HepG2 (cell line): ENCODE measurements around the gene INO80E. TPM values are rescaled to one million over a fixed set of nuclear protein-coding genes. Genes with fewer than 3 reads are reported as not detected.

ENCODE experiments used
- ATAC-seq: fragments of 200-7000 bp; cut with Tn5 transposase; 3 replicates; pipeline ENCODE4 v1.9.1; 2020; ENCODE audit warnings: mild to moderate bottlenecking, moderate library complexity
- BruUV-seq: library from RNA; stranded (reverse); fragments of 400-500 nt; replicated peaks from 2 replicates; lab custom pipeline; 2021; lab: Mats Ljungman, UMichigan
- CTCF ChIA-PET: fragments of 300-600 bp; formaldehyde crosslinking; extraction: SDS; loops from one replicate; lab custom pipeline; 2021; ENCODE audit warnings: low total read pairs, inconsistent platforms, low intra/inter-chr PET ratio; lab: Yijun Ruan, JAX
- POLR2A ChIA-PET: fragments of 350-600 bp; sonication (Branson Sonifier 250); formaldehyde crosslinking; loops from one replicate; lab custom pipeline; 2020; ENCODE audit warnings: antibody characterized with exemption, inconsistent platforms; lab: Yijun Ruan, JAX
- DNase-seq: peaks from one replicate; pipeline ENCODE4 v3.0.0-alpha.2; 2015; ENCODE audit warnings: low spot score
- FAIRE-seq: peaks from 3 replicates; lab custom pipeline; 2011; peaks lifted over from hg19 to GRCh38; lab: Jason Lieb, UNC
- H2AFZ ChIP-seq: one replicate; pipeline ENCODE4 v1.6.1; 2011; ENCODE audit warnings: low read length, inconsistent platforms
- H3K27ac ChIP-seq: fragments of 300-600 bp; 3 replicates; pipeline ENCODE4 v1.8.0; 2011; ENCODE audit warnings: mixed run types, mild to moderate bottlenecking, mixed read lengths, low read length, inconsistent platforms; ENCODE audit not compliant: insufficient read depth; ENCODE audit errors: extremely low read length
- H3K27me3 ChIP-seq, 2 experiments: fragments of 200-600 bp in 1 of 2; 2 replicates in 1 of 2; 3 replicates in 1 of 2; pipeline versions ENCODE4 v1.6.0 to v1.8.0; 2011; ENCODE audit warnings: low read length in 2 of 2, mild to moderate bottlenecking in 2 of 2, moderate library complexity in 2 of 2, inconsistent platforms in 1 of 2; ENCODE audit not compliant: insufficient read depth in 2 of 2, control insufficient read depth in 1 of 2
- H3K36me3 ChIP-seq, 2 experiments: fragments of 200-600 bp in 1 of 2; replicated peaks in 1 of 2; 2 replicates in 1 of 2; 3 replicates in 1 of 2; pipeline versions ENCODE4 v1.5.1 to v1.8.0; 2011; ENCODE audit warnings: low read length in 2 of 2, inconsistent platforms in 1 of 2; ENCODE audit not compliant: insufficient read depth in 2 of 2, control insufficient read depth in 1 of 2
- H3K4me1 ChIP-seq: 2 replicates; pipeline ENCODE4 v1.5.1; 2012; ENCODE audit warnings: low read length, inconsistent platforms; ENCODE audit not compliant: insufficient read depth
- H3K4me2 ChIP-seq: 2 replicates; pipeline ENCODE4 v1.6.0; 2011; ENCODE audit warnings: low read depth, low read length, inconsistent platforms
- H3K4me3 ChIP-seq, 3 experiments: fragments of 200-600 bp in 1 of 3; sonication (generic), shearing (Covaris generic) in 1 of 3; replicated peaks in 1 of 3; 2 replicates each; pipeline ENCODE4 v1.5.1; 2011 to 2016; ENCODE audit warnings: low read length in 3 of 3, inconsistent platforms in 2 of 3, low read depth in 2 of 3, mild to moderate bottlenecking in 2 of 3, control low read depth in 1 of 3, mixed read lengths in 1 of 3; ENCODE audit not compliant: insufficient read depth in 1 of 3
- H3K79me2 ChIP-seq: one replicate; pipeline ENCODE4 v1.6.1; 2011; ENCODE audit warnings: low read length, inconsistent platforms; ENCODE audit not compliant: insufficient read depth
- H3K9ac ChIP-seq: 2 replicates; pipeline ENCODE4 v1.6.0; 2011; ENCODE audit warnings: mild to moderate bottlenecking, low read depth, low read length, inconsistent platforms; ENCODE audit not compliant: insufficient read depth
- H3K9me3 ChIP-seq: 2 replicates; pipeline ENCODE4 v1.5.1; 2012; ENCODE audit warnings: mild to moderate bottlenecking, low read length
- H4K20me1 ChIP-seq: 2 replicates; pipeline ENCODE4 v1.6.0; 2011; ENCODE audit warnings: inconsistent platforms, mild to moderate bottlenecking, low read length, moderate library complexity; ENCODE audit not compliant: insufficient read depth
- BHLHE40 ChIP-seq: IDR thresholded peaks from 2 replicates; pipeline ENCODE4 v1.6.1; 2011; ENCODE audit warnings: low read length, improper control_type of control experiment
- HNF4A ChIP-seq: sonication (generic); formaldehyde crosslinking; IDR thresholded peaks from 2 replicates; pipeline ENCODE4 v1.4.0; 2020; ENCODE audit warnings: missing genetic modification reagents
- KAT7 ChIP-seq: IDR thresholded peaks from 2 replicates; pipeline ENCODE4 v1.6.1; 2018; ENCODE audit warnings: borderline replicate concordance, missing compliant biosample characterization
- RXRB ChIP-seq: IDR thresholded peaks from 2 replicates; pipeline ENCODE4 v1.6.1; 2016; ENCODE audit warnings: borderline replicate concordance, missing genetic modification reagents, missing compliant biosample characterization
- TP53 ChIP-seq: sonication (generic); formaldehyde crosslinking; conservative IDR thresholded peaks from 2 replicates; pipeline ENCODE4 v1.4.0; 2020; ENCODE audit warnings: missing genetic modification reagents
- ZFP1 ChIP-seq: IDR thresholded peaks from 2 replicates; pipeline ENCODE4 v1.6.1; 2016
- ZNF343 ChIP-seq: sonication (generic); formaldehyde crosslinking; IDR thresholded peaks from 2 replicates; pipeline ENCODE4 v1.4.0; 2020; ENCODE audit warnings: mild to moderate bottlenecking, missing genetic modification reagents
- WGBS: methylation state at CpG from one replicate; pipeline ENCODE4 v1.1.6; 2017; ENCODE audit warnings: low lambda C conversion rate; 5-methylcytosine and 5-hydroxymethylcytosine counted together
- in situ Hi-C: cut with HindIII; loops from 2 replicates; pipeline ENCODE4 v1.10.0; 2017; ENCODE audit warnings: low pct_unique_long_range_greater_than_20kb; ENCODE audit not compliant: extremely low pct_ligation_motif_present
- intact Hi-C: fragments of 100-400 bp; cut with micrococcal nuclease; formaldehyde crosslinking; loops from one replicate; pipeline ENCODE4 v1.10.0; 2022; ENCODE audit not compliant: unreplicated experiment
- polyA plus RNA-seq, 8 experiments: library from polyadenylated mRNA; depleted of rRNA in 3 of 8; stranded (reverse) in 7 of 8; unstranded in 1 of 8; fragments of >200 nt; fragmentation: Illumina TruSeq in 4 of 8; extraction: Trizol in 4 of 8; gene quantifications; 2 replicates each; pipeline versions ENCODE4 v1.2.1 to v1.2.3, GENCODE V29; 2011 to 2016; ENCODE audit warnings: low read depth in 4 of 8, missing spikeins in 1 of 8, mixed read lengths in 1 of 8; ENCODE audit not compliant: insufficient read depth in 1 of 8
- total RNA-seq, 5 experiments: library from RNA; depleted of rRNA; stranded (reverse); fragments of >200 nt; fragmentation: Illumina TruSeq; extraction: Trizol; gene quantifications; 2 replicates each; pipeline ENCODE4 v1.2.3, GENCODE V29; 2016; ENCODE audit warnings: low read depth in 1 of 5
- TF ChIP-seq, protein P1 (sequence below): sonication (generic); formaldehyde crosslinking; IDR thresholded peaks from 2 replicates; pipeline ENCODE4 v1.5.1; 2020; ENCODE audit warnings: mild to moderate bottlenecking, missing genetic modification reagents, moderate library complexity
- TF ChIP-seq, protein P2 (sequence below): sonication (generic); formaldehyde crosslinking; IDR thresholded peaks from 2 replicates; pipeline ENCODE4 v1.8.1; 2022; ENCODE audit warnings: mild to moderate bottlenecking, missing genetic modification reagents
- TF ChIP-seq, protein P3 (sequence below): sonication (generic); formaldehyde crosslinking; IDR thresholded peaks from 2 replicates; pipeline ENCODE4 v1.9.0; 2021; ENCODE audit warnings: missing genetic modification reagents, borderline replicate concordance
- TF ChIP-seq, protein P4 (sequence below): IDR thresholded peaks from 2 replicates; pipeline ENCODE4 v1.6.1; 2016; ENCODE audit warnings: missing compliant biosample characterization, missing genetic modification reagents, borderline replicate concordance
- TF ChIP-seq, protein P5 (sequence below): sonication (generic); formaldehyde crosslinking; IDR thresholded peaks from 2 replicates; pipeline ENCODE4 v1.8.1; 2022; ENCODE audit warnings: low read depth, mild to moderate bottlenecking, missing genetic modification reagents

Gene INO80E
- total and polyA plus RNA-seq, 2 of the 13 experiments (the other 11 are each of a cell fraction or from before 2014, with no cell fraction given): 25.8 to 45.6 TPM

DNA sequence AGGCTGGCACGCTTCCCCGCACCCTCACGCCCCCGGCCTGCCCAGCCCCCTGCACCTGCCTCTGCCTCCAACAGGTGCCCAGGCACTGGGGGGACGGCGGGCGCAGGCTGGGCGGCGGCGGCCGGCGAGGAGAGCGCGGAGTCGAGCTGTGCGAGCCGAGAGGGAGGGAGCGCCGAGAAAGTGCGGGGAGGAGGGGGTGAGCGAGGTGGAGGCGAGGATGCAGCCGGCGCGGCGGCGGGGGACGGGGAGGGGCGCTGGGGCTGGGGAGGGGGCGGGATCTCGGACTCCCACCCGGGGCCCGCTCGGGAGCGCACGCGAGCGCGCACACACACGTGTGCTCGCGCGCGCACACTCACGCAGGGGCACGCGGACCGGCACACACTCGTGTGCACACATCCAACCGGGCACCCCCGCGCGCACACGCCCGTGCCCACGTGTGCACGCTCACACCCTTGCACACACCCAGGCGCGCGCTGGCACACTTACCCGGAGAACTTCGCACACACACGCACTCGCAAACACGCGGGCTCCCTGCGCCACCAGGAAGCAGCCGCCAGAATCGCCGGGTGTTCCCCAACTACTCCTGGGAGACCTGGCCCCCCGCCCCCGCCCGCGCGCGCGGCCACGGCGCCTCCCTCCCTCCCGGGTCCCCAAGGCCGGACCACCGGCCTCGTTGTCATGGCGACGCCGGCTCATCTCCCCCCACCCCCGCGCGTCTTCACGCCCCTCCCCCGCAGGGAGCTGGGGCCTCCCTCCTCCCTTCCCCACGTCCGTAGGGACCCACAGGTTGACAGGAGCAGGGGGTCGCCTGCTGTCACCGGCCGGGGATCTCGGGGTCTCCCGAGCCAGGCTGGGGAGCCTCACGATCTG lies 15.0 kb downstream of the INO80E start, which contains the start of gene DOC2A:
DOC2A (minus strand) TSS at position 184 of the 870 bp plus-strand sequence. CDS start 805 bp downstream, outside the sequence.
- in situ Hi-C loops: no loop called here
- 3% methylated on average over 57 of the region's 99 CpGs for WGBS
- Histone ChIP-seq H2AFZ (no peak within 1 kb of the TSS), H3K4me3 (peak within 1 kb of the TSS; percentile 42 to 69 (median 48); a peak in 5 of 6 replicates), H3K27me3 (peaks cover 10 to 31% of the 10 kb centered on the region in 2 experiments; a peak in 4 of 5 replicates), H3K27ac (no peak within 1 kb of the TSS), H3K9me3 (no peaks in the 10 kb centered on the region), H3K4me2 (peak within 1 kb of the TSS; percentile 86), H3K4me1 (peaks cover 32% of the 10 kb centered on the region), H3K79me2 (no peaks in the 10 kb centered on the region), H3K9ac (no peak within 1 kb of the TSS), H4K20me1 (no peaks in the 10 kb centered on the region), H3K36me3 (no peaks in the 10 kb centered on the region)
- no TSS peak for BruUV-seq
- DNase-seq (no peak), ATAC-seq (peak; percentile 48), FAIRE-seq (no peak)
- ChIA-PET CTCF (no interaction called here), POLR2A (interaction anchor here (1.1 kb wide), 1 partner anchor 21 kb away, joined by 4 read pairs; no protein-coding TSS in a partner anchor)
- intact Hi-C loops: no loop called here
- TF ChIP-seq RXRB (CRISPR knock-in tag): no peak
- TF ChIP-seq, protein P1, sequence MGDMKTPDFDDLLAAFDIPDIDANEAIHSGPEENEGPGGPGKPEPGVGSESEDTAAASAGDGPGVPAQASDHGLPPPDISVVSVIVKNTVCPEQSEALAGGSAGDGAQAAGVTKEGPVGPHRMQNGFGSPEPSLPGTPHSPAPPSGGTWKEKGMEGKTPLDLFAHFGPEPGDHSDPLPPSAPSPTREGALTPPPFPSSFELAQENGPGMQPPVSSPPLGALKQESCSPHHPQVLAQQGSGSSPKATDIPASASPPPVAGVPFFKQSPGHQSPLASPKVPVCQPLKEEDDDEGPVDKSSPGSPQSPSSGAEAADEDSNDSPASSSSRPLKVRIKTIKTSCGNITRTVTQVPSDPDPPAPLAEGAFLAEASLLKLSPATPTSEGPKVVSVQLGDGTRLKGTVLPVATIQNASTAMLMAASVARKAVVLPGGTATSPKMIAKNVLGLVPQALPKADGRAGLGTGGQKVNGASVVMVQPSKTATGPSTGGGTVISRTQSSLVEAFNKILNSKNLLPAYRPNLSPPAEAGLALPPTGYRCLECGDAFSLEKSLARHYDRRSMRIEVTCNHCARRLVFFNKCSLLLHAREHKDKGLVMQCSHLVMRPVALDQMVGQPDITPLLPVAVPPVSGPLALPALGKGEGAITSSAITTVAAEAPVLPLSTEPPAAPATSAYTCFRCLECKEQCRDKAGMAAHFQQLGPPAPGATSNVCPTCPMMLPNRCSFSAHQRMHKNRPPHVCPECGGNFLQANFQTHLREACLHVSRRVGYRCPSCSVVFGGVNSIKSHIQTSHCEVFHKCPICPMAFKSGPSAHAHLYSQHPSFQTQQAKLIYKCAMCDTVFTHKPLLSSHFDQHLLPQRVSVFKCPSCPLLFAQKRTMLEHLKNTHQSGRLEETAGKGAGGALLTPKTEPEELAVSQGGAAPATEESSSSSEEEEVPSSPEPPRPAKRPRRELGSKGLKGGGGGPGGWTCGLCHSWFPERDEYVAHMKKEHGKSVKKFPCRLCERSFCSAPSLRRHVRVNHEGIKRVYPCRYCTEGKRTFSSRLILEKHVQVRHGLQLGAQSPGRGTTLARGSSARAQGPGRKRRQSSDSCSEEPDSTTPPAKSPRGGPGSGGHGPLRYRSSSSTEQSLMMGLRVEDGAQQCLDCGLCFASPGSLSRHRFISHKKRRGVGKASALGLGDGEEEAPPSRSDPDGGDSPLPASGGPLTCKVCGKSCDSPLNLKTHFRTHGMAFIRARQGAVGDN (CRISPR knock-in tag): peak; percentile 32; the same call in 1 of the 2 replicates
- no peak for TF ChIP-seq ZNF343 (CRISPR knock-in tag)
- TF ChIP-seq KAT7 (CRISPR knock-in tag): no peak
- TF ChIP-seq TP53 (CRISPR knock-in tag): no peak
- TF ChIP-seq, protein P2, sequence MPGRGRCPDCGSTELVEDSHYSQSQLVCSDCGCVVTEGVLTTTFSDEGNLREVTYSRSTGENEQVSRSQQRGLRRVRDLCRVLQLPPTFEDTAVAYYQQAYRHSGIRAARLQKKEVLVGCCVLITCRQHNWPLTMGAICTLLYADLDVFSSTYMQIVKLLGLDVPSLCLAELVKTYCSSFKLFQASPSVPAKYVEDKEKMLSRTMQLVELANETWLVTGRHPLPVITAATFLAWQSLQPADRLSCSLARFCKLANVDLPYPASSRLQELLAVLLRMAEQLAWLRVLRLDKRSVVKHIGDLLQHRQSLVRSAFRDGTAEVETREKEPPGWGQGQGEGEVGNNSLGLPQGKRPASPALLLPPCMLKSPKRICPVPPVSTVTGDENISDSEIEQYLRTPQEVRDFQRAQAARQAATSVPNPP: no peak
- no peak for TF ChIP-seq HNF4A
- TF ChIP-seq, protein P3, sequence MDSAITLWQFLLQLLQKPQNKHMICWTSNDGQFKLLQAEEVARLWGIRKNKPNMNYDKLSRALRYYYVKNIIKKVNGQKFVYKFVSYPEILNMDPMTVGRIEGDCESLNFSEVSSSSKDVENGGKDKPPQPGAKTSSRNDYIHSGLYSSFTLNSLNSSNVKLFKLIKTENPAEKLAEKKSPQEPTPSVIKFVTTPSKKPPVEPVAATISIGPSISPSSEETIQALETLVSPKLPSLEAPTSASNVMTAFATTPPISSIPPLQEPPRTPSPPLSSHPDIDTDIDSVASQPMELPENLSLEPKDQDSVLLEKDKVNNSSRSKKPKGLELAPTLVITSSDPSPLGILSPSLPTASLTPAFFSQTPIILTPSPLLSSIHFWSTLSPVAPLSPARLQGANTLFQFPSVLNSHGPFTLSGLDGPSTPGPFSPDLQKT (CRISPR knock-in tag): no peak
- TF ChIP-seq, protein P4, sequence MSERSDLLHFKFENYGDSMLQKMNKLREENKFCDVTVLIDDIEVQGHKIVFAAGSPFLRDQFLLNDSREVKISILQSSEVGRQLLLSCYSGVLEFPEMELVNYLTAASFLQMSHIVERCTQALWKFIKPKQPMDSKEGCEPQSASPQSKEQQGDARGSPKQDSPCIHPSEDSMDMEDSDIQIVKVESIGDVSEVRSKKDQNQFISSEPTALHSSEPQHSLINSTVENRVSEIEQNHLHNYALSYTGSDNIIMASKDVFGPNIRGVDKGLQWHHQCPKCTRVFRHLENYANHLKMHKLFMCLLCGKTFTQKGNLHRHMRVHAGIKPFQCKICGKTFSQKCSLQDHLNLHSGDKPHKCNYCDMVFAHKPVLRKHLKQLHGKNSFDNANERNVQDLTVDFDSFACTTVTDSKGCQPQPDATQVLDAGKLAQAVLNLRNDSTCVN (CRISPR knock-in tag): no peak
- TF ChIP-seq, protein P5, sequence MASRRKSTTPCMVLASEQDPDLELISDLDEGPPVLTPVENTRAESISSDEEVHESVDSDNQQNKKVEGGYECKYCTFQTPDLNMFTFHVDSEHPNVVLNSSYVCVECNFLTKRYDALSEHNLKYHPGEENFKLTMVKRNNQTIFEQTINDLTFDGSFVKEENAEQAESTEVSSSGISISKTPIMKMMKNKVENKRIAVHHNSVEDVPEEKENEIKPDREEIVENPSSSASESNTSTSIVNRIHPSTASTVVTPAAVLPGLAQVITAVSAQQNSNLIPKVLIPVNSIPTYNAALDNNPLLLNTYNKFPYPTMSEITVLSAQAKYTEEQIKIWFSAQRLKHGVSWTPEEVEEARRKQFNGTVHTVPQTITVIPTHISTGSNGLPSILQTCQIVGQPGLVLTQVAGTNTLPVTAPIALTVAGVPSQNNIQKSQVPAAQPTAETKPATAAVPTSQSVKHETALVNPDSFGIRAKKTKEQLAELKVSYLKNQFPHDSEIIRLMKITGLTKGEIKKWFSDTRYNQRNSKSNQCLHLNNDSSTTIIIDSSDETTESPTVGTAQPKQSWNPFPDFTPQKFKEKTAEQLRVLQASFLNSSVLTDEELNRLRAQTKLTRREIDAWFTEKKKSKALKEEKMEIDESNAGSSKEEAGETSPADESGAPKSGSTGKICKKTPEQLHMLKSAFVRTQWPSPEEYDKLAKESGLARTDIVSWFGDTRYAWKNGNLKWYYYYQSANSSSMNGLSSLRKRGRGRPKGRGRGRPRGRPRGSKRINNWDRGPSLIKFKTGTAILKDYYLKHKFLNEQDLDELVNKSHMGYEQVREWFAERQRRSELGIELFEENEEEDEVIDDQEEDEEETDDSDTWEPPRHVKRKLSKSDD (CRISPR knock-in tag): no peak
- 0 out of 2 replicates have a peak, but pooled peaks have one; percentile 11 for TF ChIP-seq BHLHE40
- no peak for TF ChIP-seq ZFP1 (CRISPR knock-in tag)
